Esophagus muscularis mucosa (tissue), 4 donors: ENCODE data around the gene NUSAP1. TPM values are rescaled to one million over a fixed set of nuclear protein-coding genes. Genes with fewer than 3 reads are reported as not detected.
"Not testable (repeated sequence)": the region's sequence is repeated elsewhere in the genome, so short reads cannot be mapped to it uniquely, and the experiment has no call there.

ENCODE experiments used
- DNase-seq: peaks from one replicate; pipeline ENCODE4 v3.0.0-alpha.2; 2017; ENCODE audit errors: extremely low spot score
- H3K27ac ChIP-seq, 4 donors: fragments of 200-600 bp; sonication (generic); replicated peaks in 1 of 4; 1 replicate in 3 of 4; 2 replicates in 1 of 4; pipeline ENCODE4 v1.5.1; 2016 to 2019; ENCODE audit warnings: mild to moderate bottlenecking in 1 of 4
- H3K27me3 ChIP-seq, 4 donors: fragments of 200-600 bp; sonication (generic); one replicate each; pipeline versions ENCODE4 v1.5.1 to v1.6.0; 2016 to 2019
- H3K36me3 ChIP-seq, 4 donors: fragments of 200-600 bp; sonication (generic); one replicate each; pipeline ENCODE4 v1.5.1; 2016 to 2019
- H3K4me1 ChIP-seq, 4 donors: fragments of 200-600 bp; sonication (generic); one replicate each; pipeline ENCODE4 v1.5.1; 2016 to 2019
- H3K4me3 ChIP-seq, 4 donors: fragments of 200-600 bp; sonication (generic); 1 replicate in 2 of 4; 2 replicates in 2 of 4; pipeline ENCODE4 v1.5.1; 2016 to 2019; ENCODE audit warnings: mild to moderate bottlenecking in 4 of 4, moderate library complexity in 1 of 4
- H3K9me3 ChIP-seq, 4 donors: fragments of 200-600 bp; sonication (generic); 1 replicate in 3 of 4; 2 replicates in 1 of 4; pipeline ENCODE4 v1.5.1; 2016 to 2019
- EP300 ChIP-seq: sonication (generic); formaldehyde crosslinking; IDR thresholded peaks from one replicate; pipeline ENCODE4 v1.6.1; 2017; ENCODE audit warnings: antibody characterized with exemption
- POLR2A ChIP-seq: fragments of 450-650 bp; IDR thresholded peaks from one replicate; pipeline ENCODE4 v1.6.1; 2017; ENCODE audit warnings: antibody characterized with exemption, moderate library complexity, mild to moderate bottlenecking, low read depth
- POLR2AphosphoS5 ChIP-seq, 2 donors: sonication (generic); formaldehyde crosslinking; IDR thresholded peaks; one replicate each; pipeline ENCODE4 v1.6.1; 2017; ENCODE audit warnings: antibody characterized with exemption in 2 of 2
- WGBS: methylation state at CpG from one replicate; pipeline ENCODE4 v1.1.5; 2018; 5-methylcytosine and 5-hydroxymethylcytosine counted together
- intact Hi-C: fragments of 100-400 bp; cut with DNase I; formaldehyde crosslinking; loops from one replicate; pipeline ENCODE4 v1.15.1; 2023
- total RNA-seq, 4 donors: library from RNA; depleted of rRNA; stranded (reverse); fragments of >200 nt; gene quantifications; one replicate each; pipeline versions ENCODE4 v1.1.0 to v1.2.1, GENCODE V29; 2016
- TF ChIP-seq, protein P1 (sequence below), 3 experiments: fragments of 200-600 bp in 2 of 3; fragments of 450-650 bp in 1 of 3; sonication (generic) in 2 of 3; IDR thresholded peaks; one replicate each; pipeline ENCODE4 v1.5.1; 2017 to 2019; ENCODE audit warnings: antibody characterized with exemption in 3 of 3, mild to moderate bottlenecking in 2 of 3, moderate library complexity in 1 of 3

The NUSAP1 gene
- total RNA-seq, 4 donors from 2014 or later, result 0.42 to 5.5 (median 1.5) TPM

DNA sequence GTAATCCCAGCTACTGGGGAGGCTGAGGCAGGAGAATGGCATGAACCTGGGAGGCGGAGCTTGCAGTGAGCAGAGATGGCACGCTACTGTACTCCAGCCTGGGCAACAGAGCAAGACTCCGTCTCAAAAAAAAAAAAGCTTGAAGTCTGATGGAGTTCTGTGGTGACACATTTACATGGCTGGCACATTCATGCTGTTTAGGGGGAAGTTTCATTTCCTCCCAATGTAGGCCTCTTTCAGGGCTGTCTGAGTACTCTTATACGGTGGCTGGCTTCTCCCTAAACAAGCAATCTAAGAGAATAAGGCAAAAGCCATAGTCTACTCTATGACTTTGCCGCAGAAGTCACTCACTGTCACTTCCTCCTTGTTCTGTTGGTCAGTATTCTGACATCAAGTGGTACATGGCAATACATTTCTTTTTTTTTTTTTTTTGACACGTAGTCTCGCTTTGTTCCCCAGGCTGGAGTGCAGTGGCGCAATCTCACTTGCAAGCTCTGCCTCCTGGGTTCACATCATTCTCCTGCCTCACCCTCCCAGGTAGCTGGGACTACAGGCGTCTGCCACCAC, 41.5 kb upstream of the NUSAP1 start:
- Histone ChIP-seq H3K27ac (no peak overlapping the region), H3K9me3 (no peaks in the 10 kb centered on the region), H3K4me3 (no peak overlapping the region), H3K27me3 (no peaks in the 10 kb centered on the region), H3K4me1 (peaks cover 16 to 32% (median 25%) of the 10 kb centered on the region in 4 donors), H3K36me3 (peaks cover 18 to 87% (median 48%) of the 10 kb centered on the region in 4 donors)
- intact Hi-C loops, result no loop called here
- TF ChIP-seq, protein P1, sequence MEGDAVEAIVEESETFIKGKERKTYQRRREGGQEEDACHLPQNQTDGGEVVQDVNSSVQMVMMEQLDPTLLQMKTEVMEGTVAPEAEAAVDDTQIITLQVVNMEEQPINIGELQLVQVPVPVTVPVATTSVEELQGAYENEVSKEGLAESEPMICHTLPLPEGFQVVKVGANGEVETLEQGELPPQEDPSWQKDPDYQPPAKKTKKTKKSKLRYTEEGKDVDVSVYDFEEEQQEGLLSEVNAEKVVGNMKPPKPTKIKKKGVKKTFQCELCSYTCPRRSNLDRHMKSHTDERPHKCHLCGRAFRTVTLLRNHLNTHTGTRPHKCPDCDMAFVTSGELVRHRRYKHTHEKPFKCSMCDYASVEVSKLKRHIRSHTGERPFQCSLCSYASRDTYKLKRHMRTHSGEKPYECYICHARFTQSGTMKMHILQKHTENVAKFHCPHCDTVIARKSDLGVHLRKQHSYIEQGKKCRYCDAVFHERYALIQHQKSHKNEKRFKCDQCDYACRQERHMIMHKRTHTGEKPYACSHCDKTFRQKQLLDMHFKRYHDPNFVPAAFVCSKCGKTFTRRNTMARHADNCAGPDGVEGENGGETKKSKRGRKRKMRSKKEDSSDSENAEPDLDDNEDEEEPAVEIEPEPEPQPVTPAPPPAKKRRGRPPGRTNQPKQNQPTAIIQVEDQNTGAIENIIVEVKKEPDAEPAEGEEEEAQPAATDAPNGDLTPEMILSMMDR (IDR thresholded peaks at IDR 0.05), result no peak
- TF ChIP-seq POLR2A (no peak), POLR2AphosphoS5 (IDR thresholded peaks at IDR 0.05) (no peak), EP300 (no peak)
- no peak for DNase-seq
- WGBS, result 76% methylated on average over 9 of the region's 9 CpGs

DNA sequence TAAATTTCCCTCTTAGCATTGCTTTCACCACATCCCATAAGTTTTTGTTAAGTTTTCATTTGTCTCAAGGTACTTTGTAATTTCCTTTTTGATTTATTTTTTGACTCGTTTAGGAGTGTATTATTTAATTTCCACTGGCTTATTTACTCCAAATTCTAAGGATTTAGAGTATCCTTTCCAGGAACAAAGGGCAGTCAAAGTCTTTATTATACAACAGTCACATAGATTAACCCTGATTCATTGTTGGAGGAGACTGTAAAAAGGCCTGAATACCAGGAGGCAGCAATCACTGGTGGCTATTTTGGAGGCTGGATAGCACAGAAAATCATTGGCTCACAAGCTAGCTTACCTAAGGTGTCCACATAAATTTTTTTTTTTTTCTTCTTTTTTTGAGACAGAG, 40.2 kb upstream of the NUSAP1 start:
- Histone ChIP-seq H3K4me1 (peaks cover 10 to 22% (median 12%) of the 10 kb centered on the region in 4 donors), H3K27ac (no peak overlapping the region), H3K36me3 (peaks cover 13 to 83% (median 47%) of the 10 kb centered on the region in 4 donors), H3K4me3 (no peak overlapping the region), H3K9me3 (no peaks in the 10 kb centered on the region), H3K27me3 (no peaks in the 10 kb centered on the region)
- whole genome bisulfite sequencing, result 56% methylated on average over 1 of the region's 1 CpG
- TF ChIP-seq POLR2A, result no peak
- TF ChIP-seq, protein P1 (IDR thresholded peaks at IDR 0.05), result no peak
- no peak for TF ChIP-seq POLR2AphosphoS5 (IDR thresholded peaks at IDR 0.05)
- TF ChIP-seq EP300, result no peak
- intact Hi-C loops, result no loop called here
- no peak for DNase-seq

DNA sequence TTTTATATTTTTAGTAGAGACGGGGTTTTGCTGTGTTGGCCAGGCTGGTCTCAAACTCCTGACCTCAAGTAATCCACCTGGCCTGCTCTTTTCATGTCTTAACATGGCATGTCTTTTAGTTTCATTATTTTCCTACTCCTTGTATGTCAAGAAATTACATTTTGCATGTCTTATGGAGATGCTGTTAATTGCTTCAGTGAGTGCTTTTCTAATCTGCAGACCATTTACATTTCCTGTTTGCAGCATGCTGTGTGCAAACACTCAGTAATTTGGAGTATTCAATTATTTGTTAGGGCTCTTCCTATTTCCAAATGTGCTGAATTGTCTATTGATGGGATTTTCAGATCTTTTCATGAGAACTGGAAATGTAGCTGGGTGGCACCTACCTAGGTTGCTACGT, 31.5 kb upstream of the NUSAP1 start:
- H3K9me3 ChIP-seq, H3K27me3 ChIP-seq, intact Hi-C loops, H3K4me1 ChIP-seq, H3K4me3 ChIP-seq, H3K27ac ChIP-seq, DNase-seq: not testable (repeated sequence)
- WGBS, result 97% methylated on average over 2 of the region's 2 CpGs
- peaks cover 21 to 41% (median 36%) of the 10 kb centered on the region in 4 donors for H3K36me3 ChIP-seq

DNA sequence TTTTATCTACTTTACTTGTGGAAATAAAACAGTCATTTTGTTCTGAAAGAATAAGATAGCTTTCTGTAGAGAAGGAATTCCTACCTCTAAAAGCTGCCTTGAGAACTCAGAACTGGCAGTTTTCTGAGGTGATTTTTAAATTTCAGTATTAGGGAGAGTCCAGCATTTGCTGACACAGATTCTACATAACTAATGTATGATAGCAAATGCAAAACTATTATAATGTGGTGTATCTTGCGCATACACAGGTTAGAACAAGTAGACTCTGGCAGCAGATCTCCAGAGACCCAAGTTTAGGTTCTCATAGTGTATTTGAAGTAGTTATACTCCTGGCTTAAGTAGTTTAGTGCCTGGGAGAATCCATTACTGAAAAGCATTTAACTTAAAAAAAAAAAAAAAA, 31.1 kb upstream of the NUSAP1 start:
- Histone ChIP-seq H3K9me3 (no peaks in the 10 kb centered on the region), H3K4me3 (no peak overlapping the region), H3K4me1 (no peaks in the 10 kb centered on the region), H3K27me3 (no peaks in the 10 kb centered on the region), H3K27ac (no peak overlapping the region), H3K36me3 (peaks cover 21 to 40% (median 32%) of the 10 kb centered on the region in 4 donors)
- intact Hi-C loops, result no loop called here
- DNase-seq, result no peak
- WGBS, result 88% methylated on average over 1 of the region's 1 CpG
- TF ChIP-seq EP300 (no peak), POLR2AphosphoS5 (IDR thresholded peaks at IDR 0.05) (no peak), POLR2A (no peak)
- TF ChIP-seq, protein P1 (IDR thresholded peaks at IDR 0.05), result no peak

DNA sequence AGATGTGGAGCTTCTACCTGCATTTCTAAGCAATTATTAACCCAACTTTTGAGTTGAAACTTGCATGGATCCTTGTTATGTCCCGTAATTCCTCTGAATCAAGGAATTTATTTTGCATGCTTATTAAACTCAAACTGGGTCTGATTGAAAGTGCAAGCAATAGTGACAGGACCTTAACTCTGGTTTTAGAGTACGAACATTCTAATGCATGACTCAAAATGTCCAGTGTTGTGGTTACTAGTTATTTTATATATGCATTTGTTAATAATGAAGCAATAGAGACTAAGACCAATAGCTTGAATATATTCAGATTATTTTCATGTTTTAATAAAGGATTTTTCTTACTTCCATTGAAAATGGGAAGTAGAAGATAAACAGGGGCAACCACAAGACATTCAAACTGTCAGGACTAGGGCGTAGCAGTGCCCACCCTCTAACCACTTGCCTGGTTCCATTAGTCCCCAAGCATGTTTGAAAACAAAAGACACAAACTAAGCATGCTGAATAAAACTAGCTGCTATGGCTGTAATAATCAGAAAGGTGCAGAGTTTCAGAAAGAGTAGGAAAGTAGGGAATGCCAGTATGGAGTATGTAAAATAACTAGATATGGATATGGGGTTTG, 28.4 kb upstream of the NUSAP1 start:
- intact Hi-C loops, result no loop called here
- no peak for TF ChIP-seq EP300
- no peak overlapping the region for H3K4me3 ChIP-seq
- 93% methylated on average over 3 of the region's 3 CpGs for WGBS
- H3K27me3 ChIP-seq, result no peaks in the 10 kb centered on the region
- no peak for DNase-seq
- no peaks in the 10 kb centered on the region for H3K9me3 ChIP-seq
- H3K27ac ChIP-seq, result no peak overlapping the region
- no peaks in the 10 kb centered on the region for H3K4me1 ChIP-seq
- peaks cover 0 to 15% (median 6%) of the 10 kb centered on the region in 4 donors for H3K36me3 ChIP-seq
